ENCODE results near the gene SLC4A8.

SLC4A8 gene

DNA sequence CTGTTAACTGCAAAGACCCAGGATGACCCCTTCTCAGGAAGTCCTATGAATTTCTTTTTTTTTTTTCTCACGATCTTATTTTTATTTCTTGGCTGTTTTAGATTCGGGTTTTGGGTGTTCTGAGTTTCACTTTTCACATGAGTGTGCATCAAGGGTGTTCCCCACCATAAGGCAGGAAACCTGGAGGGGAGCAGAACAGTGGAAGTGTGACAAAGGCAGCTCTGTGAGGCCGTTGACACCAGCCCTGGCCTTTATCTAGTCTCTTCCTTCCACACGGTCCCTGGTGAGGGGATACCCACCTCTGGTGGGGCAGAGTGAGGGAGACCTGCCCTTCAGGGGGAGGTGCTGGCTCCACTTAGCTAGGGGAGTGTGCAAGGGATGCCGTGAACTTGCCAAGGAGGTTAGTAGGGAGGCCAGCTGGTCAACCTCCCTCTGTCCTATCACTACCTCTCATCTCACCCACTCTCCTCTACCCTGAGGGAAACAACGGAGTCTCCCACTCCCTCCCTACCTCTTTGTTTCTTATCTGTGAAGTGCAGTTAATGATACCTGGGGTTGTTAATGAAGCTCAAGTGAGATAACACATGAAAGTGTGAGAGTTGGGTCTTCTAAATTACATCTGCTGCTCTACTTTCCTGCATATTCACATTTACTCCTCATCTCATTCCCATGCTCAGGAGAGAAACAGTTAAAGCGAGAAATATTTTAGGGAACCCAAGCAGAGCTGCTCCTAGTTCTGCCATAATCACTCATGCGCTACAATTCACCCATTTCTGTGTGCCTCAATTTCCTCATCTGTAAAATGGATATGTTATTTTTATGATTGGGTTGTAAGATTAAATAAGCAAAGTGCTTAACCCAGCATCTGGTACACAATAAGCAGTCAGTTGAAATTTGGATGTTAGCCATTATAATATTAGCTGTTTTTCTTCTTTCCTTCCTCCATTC lies 29.1 kb upstream of the SLC4A8 start:
- no peak overlapping the region for H3K9ac ChIP-seq (ENCODE audit: low read length)
- peaks cover 10% of the 10 kb centered on the region; the same call in 1 of the 2 replicates for H3K36me3 ChIP-seq (ENCODE audit: control insufficient read depth, insufficient read depth, low read length)
- no peak overlapping the region for H3K27ac ChIP-seq (ENCODE audit: low read depth, low read length)
- H3K4me1 ChIP-seq (ENCODE audit: control insufficient read depth, insufficient read depth, low read length) = peaks cover 10% of the 10 kb centered on the region
- no peak overlapping the region for H3K4me3 ChIP-seq (ENCODE audit: low read depth, low read length)
- H3K27me3 ChIP-seq (ENCODE audit: control insufficient read depth, insufficient read depth, low read length) = peaks cover 7% of the 10 kb centered on the region; the same call in 1 of the 2 replicates
- H3K9me3 ChIP-seq (ENCODE audit: control insufficient read depth, insufficient read depth, low read depth, low read length) = no peaks in the 10 kb centered on the region

DNA sequence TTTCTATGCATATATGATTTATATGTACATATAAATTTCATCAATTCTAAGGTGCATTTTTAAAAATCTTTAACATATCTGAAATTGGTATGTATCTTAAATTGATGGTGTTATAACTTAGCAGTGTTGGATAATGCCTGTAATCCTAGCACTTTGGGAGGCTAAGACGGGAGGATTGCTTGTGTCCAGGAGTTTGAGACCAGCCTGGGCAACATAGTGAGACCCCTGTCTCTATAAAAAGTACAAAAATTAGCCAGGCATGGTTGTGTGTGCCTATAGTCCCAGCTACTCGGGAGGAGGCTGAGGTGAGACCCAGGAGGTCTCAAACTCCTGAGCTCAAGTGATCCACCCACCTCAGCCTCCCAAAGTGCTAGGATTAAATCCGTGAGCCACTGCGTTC lies 27.0 kb upstream of the SLC4A8 start:
- no peak overlapping the region for H3K27ac ChIP-seq (ENCODE audit: low read depth, low read length)
- peaks cover 6% of the 10 kb centered on the region; the same call in 1 of the 2 replicates for H3K4me1 ChIP-seq (ENCODE audit: control insufficient read depth, insufficient read depth, low read length)
- no peaks in the 10 kb centered on the region for H3K9me3 ChIP-seq (ENCODE audit: control insufficient read depth, insufficient read depth, low read depth, low read length)
- H3K9ac ChIP-seq (ENCODE audit: low read length) = no peak overlapping the region
- no peak overlapping the region for H3K4me3 ChIP-seq (ENCODE audit: low read depth, low read length)
- H3K27me3 ChIP-seq (ENCODE audit: control insufficient read depth, insufficient read depth, low read length) = peaks cover 7% of the 10 kb centered on the region; the same call in 1 of the 2 replicates
- H3K36me3 ChIP-seq (ENCODE audit: control insufficient read depth, insufficient read depth, low read length) = peaks cover 10% of the 10 kb centered on the region; the same call in 1 of the 2 replicates

DNA sequence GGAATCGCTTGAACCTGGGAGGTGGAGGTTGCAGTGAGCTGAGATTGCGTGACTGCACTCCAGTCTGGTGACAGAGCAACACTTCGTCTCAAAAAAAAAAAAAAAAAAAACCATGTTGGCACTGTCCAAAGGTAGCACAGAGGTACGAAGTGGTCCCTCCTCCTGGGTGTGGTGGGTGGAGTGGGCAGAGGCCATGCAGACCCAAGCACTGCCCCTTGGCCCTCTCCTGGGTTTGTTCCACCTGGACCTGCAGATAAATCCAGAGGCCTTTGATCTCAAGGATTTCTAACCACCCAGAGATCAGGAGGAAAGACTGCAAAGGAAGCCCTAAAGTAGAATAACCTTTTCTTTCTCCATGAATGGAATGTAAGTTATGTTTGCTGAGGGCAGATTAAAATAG lies 24.7 kb upstream of the SLC4A8 start:
- no peaks in the 10 kb centered on the region for H3K36me3 ChIP-seq (ENCODE audit: control insufficient read depth, insufficient read depth, low read length)
- no peak overlapping the region for H3K27ac ChIP-seq (ENCODE audit: low read depth, low read length)
- no peaks in the 10 kb centered on the region for H3K27me3 ChIP-seq (ENCODE audit: control insufficient read depth, insufficient read depth, low read length)
- no peaks in the 10 kb centered on the region for H3K9me3 ChIP-seq (ENCODE audit: control insufficient read depth, insufficient read depth, low read depth, low read length)
- no peak overlapping the region for H3K4me3 ChIP-seq (ENCODE audit: low read depth, low read length)
- peaks cover 4% of the 10 kb centered on the region; the same call in 1 of the 2 replicates for H3K4me1 ChIP-seq (ENCODE audit: control insufficient read depth, insufficient read depth, low read length)
- no peak overlapping the region for H3K9ac ChIP-seq (ENCODE audit: low read length)

DNA sequence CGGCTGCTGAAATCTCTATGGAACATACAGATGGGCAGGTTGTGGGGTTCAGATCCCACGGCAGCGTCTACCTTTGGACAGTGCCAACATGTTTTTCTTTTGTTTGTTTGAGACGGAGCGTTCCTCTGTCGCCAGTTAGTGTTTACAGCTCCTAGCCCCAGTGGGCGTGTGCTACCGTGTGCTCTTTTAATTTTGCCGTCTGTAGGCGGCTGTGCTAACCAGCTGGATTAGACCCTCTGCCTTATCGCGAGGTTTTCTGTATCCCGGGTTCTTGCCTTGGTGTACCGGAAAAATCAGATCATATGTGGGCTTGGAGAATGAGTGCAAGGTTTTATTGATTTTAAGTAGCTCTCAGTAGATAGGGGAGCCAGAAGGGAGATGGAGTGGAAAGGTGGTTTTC lies 23.6 kb upstream of the SLC4A8 start:
- Histone ChIP-seq H3K9ac (ENCODE audit: low read length) (no peak overlapping the region), H3K27me3 (ENCODE audit: control insufficient read depth, insufficient read depth, low read length) (no peaks in the 10 kb centered on the region), H3K9me3 (ENCODE audit: control insufficient read depth, insufficient read depth, low read depth, low read length) (no peaks in the 10 kb centered on the region), H3K4me1 (ENCODE audit: control insufficient read depth, insufficient read depth, low read length) (0 out of 2 replicates have a peak, but pooled peaks cover 4% of the 10 kb centered on the region), H3K36me3 (ENCODE audit: control insufficient read depth, insufficient read depth, low read length) (no peaks in the 10 kb centered on the region), H3K27ac (ENCODE audit: low read depth, low read length) (no peak overlapping the region), H3K4me3 (ENCODE audit: low read depth, low read length) (no peak overlapping the region)

DNA sequence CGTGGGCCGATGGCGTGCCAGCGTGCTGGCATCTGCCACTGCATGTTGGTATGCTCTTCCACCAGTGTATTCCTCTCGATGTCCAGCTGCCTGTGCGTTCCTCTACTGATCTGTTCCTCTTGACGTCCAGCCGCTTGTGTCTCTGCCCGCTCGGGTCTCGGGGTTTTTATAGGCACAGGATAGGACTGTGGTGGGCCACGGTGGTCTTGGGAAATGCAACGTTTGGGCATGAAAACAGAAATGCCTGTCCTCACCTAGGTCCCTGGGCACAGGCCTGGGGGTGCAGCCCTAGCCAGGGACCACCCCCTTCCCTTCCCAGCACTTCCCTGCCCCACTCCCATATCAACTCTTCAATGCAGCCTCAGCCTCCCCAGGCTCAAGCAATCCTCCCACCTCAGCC lies 23.1 kb upstream of the SLC4A8 start:
- Histone ChIP-seq H3K36me3 (ENCODE audit: control insufficient read depth, insufficient read depth, low read length) (no peaks in the 10 kb centered on the region), H3K27me3 (ENCODE audit: control insufficient read depth, insufficient read depth, low read length) (no peaks in the 10 kb centered on the region), H3K4me3 (ENCODE audit: low read depth, low read length) (no peak overlapping the region), H3K27ac (ENCODE audit: low read depth, low read length) (no peak overlapping the region), H3K9me3 (ENCODE audit: control insufficient read depth, insufficient read depth, low read depth, low read length) (no peaks in the 10 kb centered on the region), H3K4me1 (ENCODE audit: control insufficient read depth, insufficient read depth, low read length) (0 out of 2 replicates have a peak, but pooled peaks cover 4% of the 10 kb centered on the region), H3K9ac (ENCODE audit: low read length) (no peak overlapping the region)

DNA sequence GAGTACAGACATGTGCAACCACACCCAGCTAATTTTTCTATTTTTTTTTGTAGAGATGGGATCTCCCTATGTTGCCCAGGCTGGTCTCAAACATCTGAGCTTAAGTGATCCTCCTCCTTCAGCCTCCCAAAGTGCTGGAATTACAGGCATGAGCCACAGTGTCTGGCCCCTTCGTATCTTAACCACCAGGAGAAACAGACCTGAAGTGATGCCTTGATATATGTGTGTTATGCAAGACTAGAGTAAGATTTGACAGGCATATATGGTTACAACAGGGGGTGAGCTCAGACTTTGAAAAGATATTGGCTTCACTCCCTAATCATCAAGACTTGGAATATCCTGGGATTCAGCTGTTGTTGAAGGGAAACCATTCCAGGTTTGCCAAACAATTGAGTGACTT lies 22.7 kb upstream of the SLC4A8 start:
- Histone ChIP-seq H3K9me3 (ENCODE audit: control insufficient read depth, insufficient read depth, low read depth, low read length) (no peaks in the 10 kb centered on the region), H3K36me3 (ENCODE audit: control insufficient read depth, insufficient read depth, low read length) (no peaks in the 10 kb centered on the region), H3K27me3 (ENCODE audit: control insufficient read depth, insufficient read depth, low read length) (no peaks in the 10 kb centered on the region), H3K9ac (ENCODE audit: low read length) (no peak overlapping the region), H3K4me1 (ENCODE audit: control insufficient read depth, insufficient read depth, low read length) (0 out of 2 replicates have a peak, but pooled peaks cover 4% of the 10 kb centered on the region), H3K27ac (ENCODE audit: low read depth, low read length) (no peak overlapping the region), H3K4me3 (ENCODE audit: low read depth, low read length) (no peak overlapping the region)

DNA sequence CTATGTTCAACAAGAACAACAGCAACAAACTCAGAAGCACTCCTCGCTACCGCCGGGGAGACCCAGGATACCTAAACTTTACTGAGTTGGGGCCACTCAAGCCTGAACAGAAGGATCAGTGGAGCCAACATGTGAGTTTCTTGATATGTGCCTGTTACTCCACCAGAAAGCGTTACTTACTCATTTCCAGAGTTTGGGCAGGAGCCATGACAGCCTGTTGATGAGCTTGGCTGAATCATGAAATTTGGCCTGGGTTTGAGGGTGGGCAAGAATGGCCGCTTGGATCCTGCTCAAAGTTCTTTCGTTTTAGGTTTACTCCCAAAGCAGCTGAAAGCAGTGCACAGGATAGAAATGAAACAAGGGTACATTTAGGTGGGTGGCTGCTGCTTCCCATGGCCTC lies 21.5 kb upstream of the SLC4A8 start:
- peaks cover 10% of the 10 kb centered on the region; the same call in 1 of the 2 replicates for H3K4me1 ChIP-seq (ENCODE audit: control insufficient read depth, insufficient read depth, low read length)
- H3K9ac ChIP-seq (ENCODE audit: low read length) = no peak overlapping the region
- no peaks in the 10 kb centered on the region for H3K9me3 ChIP-seq (ENCODE audit: control insufficient read depth, insufficient read depth, low read depth, low read length)
- no peaks in the 10 kb centered on the region for H3K36me3 ChIP-seq (ENCODE audit: control insufficient read depth, insufficient read depth, low read length)
- H3K27ac ChIP-seq (ENCODE audit: low read depth, low read length) = no peak overlapping the region
- no peaks in the 10 kb centered on the region for H3K27me3 ChIP-seq (ENCODE audit: control insufficient read depth, insufficient read depth, low read length)
- no peak overlapping the region for H3K4me3 ChIP-seq (ENCODE audit: low read depth, low read length)

DNA sequence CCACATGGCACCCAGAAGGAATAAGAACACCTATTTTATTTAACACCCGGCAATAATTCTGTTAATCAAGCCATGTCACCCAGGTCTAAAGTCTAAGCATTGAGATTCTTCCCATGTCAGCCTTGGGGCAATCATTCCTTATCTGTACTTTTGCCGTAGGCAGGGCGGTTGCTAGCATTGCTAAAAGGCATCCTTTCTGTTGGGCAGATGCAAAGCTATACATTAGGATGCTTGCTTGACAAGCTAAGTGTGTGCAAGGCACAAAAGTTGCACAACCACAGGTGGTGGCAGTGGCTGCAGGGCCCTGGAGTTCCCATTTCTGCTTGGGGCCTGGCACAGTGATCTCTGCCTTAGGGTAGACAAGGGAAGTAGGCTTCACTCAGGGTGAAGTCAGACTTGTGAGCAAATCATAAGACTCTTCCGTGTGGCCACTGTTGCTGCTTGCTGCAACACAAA lies 20.9 kb upstream of the SLC4A8 start:
- Histone ChIP-seq H3K4me1 (ENCODE audit: control insufficient read depth, insufficient read depth, low read length) (peaks cover 14% of the 10 kb centered on the region; the same call in 1 of the 2 replicates), H3K4me3 (ENCODE audit: low read depth, low read length) (no peak overlapping the region), H3K27ac (ENCODE audit: low read depth, low read length) (no peak overlapping the region), H3K36me3 (ENCODE audit: control insufficient read depth, insufficient read depth, low read length) (no peaks in the 10 kb centered on the region), H3K27me3 (ENCODE audit: control insufficient read depth, insufficient read depth, low read length) (no peaks in the 10 kb centered on the region), H3K9me3 (ENCODE audit: control insufficient read depth, insufficient read depth, low read depth, low read length) (no peaks in the 10 kb centered on the region), H3K9ac (ENCODE audit: low read length) (no peak overlapping the region)

DNA sequence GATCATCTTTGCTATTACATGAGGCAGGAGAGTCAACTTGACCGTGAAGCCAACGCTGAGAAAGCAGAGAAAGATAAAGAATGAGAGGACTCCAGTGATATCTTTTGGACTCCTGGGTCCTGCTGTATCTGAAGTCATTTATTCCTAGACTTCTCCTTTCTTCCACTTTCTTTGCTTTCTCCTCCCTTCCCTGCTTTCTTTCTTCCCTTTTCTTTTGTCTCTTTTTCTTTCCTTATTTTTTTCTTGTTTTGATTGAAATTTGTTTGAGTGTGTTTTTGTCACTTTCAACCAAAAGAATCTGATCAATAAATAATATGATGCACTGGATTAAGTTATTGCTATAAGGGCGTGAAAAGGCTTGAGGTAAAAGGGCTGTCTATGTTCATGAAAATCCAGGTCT lies 20.0 kb upstream of the SLC4A8 start:
- H3K4me1 ChIP-seq (ENCODE audit: control insufficient read depth, insufficient read depth, low read length) = peaks cover 14% of the 10 kb centered on the region; the same call in 1 of the 2 replicates
- H3K9ac ChIP-seq (ENCODE audit: low read length) = no peak overlapping the region
- no peak overlapping the region for H3K4me3 ChIP-seq (ENCODE audit: low read depth, low read length)
- no peaks in the 10 kb centered on the region for H3K9me3 ChIP-seq (ENCODE audit: control insufficient read depth, insufficient read depth, low read depth, low read length)
- no peaks in the 10 kb centered on the region for H3K36me3 ChIP-seq (ENCODE audit: control insufficient read depth, insufficient read depth, low read length)
- H3K27me3 ChIP-seq (ENCODE audit: control insufficient read depth, insufficient read depth, low read length) = no peaks in the 10 kb centered on the region
- H3K27ac ChIP-seq (ENCODE audit: low read depth, low read length) = no peak overlapping the region

DNA sequence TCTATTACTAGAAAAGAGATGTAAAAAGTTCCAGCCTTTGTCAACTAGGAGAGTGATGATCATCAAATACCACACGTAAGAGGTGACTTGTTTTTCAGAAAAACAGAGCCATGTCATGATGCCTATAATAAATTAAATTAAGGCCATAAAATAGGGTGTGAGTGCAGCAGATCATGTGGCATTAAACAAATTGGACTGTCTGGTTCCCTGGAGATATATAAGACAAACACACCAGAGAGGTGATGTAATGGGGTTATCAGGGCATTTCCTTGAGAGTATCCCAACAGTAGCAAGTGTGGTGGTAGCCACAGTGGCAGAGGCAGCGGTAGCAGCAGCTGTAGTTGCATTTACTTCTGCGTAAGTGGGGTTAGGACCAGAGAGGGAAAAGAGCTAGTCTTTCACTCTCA lies 18.8 kb upstream of the SLC4A8 start:
- H3K27me3 ChIP-seq (ENCODE audit: control insufficient read depth, insufficient read depth, low read length) = no peaks in the 10 kb centered on the region
- no peaks in the 10 kb centered on the region for H3K9me3 ChIP-seq (ENCODE audit: control insufficient read depth, insufficient read depth, low read depth, low read length)
- H3K36me3 ChIP-seq (ENCODE audit: control insufficient read depth, insufficient read depth, low read length) = no peaks in the 10 kb centered on the region
- no peak overlapping the region for H3K27ac ChIP-seq (ENCODE audit: low read depth, low read length)
- no peak overlapping the region for H3K4me3 ChIP-seq (ENCODE audit: low read depth, low read length)
- peaks cover 10% of the 10 kb centered on the region; the same call in 1 of the 2 replicates for H3K4me1 ChIP-seq (ENCODE audit: control insufficient read depth, insufficient read depth, low read length)
- no peak overlapping the region for H3K9ac ChIP-seq (ENCODE audit: low read length)

DNA sequence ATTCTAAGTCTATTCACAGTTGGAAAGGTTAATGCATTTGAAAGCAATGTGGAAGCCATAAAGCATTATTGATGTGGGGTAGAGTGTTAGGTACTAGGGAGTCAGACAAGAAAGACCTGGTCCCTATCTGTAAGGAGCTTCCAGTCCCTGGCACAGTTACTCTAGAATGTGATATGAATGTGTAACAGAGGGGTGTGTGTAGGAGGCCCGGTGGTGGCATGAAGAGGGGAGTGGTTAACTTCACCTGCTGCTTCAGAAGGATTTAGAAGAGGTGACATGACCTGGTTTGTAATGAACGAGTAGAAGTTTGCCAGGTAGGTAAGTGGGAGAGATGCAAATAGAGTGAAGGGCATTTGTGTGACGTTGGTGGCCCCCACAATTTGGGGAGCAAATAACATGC lies 18.3 kb upstream of the SLC4A8 start:
- Histone ChIP-seq H3K27ac (ENCODE audit: low read depth, low read length) (no peak overlapping the region), H3K4me1 (ENCODE audit: control insufficient read depth, insufficient read depth, low read length) (peaks cover 10% of the 10 kb centered on the region; the same call in 1 of the 2 replicates), H3K27me3 (ENCODE audit: control insufficient read depth, insufficient read depth, low read length) (no peaks in the 10 kb centered on the region), H3K9me3 (ENCODE audit: control insufficient read depth, insufficient read depth, low read depth, low read length) (no peaks in the 10 kb centered on the region), H3K9ac (ENCODE audit: low read length) (no peak overlapping the region), H3K4me3 (ENCODE audit: low read depth, low read length) (no peak overlapping the region), H3K36me3 (ENCODE audit: control insufficient read depth, insufficient read depth, low read length) (no peaks in the 10 kb centered on the region)
